Measurements from ENCODE around the gene SCARF2. TPM values are rescaled to one million over a fixed set of nuclear protein-coding genes. Genes with fewer than 3 reads are reported as not detected.

SCARF2 gene
- total and polyA plus RNA-seq, 2 of the 13 experiments (the other 11 are each of a cell fraction or from before 2014, with no cell fraction given), result 3.3 to 6.2 TPM

- no peak for TF ChIP-seq SMC3 (IDR thresholded peaks at IDR 0.05; ENCODE audit: low read length)
- no peak for TF ChIP-seq KDM5A (IDR thresholded peaks at IDR 0.05; ENCODE audit: borderline replicate concordance, low read length)
- TF ChIP-seq CENPX (CRISPR knock-in tag; IDR thresholded peaks at IDR 0.05), result no peak
- no peak for TF ChIP-seq KLF13 (CRISPR knock-in tag; IDR thresholded peaks at IDR 0.05)
- no peak for TF ChIP-seq ARNT (IDR thresholded peaks at IDR 0.05)
- peak; percentile 18; the same call in 1 of the 2 replicates for TF ChIP-seq FOXA3 (CRISPR knock-in tag; IDR thresholded peaks at IDR 0.05)
- peak; percentile 57; the same call in 1 of the 2 replicates for TF ChIP-seq SP4 (CRISPR knock-in tag; IDR thresholded peaks at IDR 0.05)
- no peak for TF ChIP-seq SP5 (CRISPR knock-in tag; IDR thresholded peaks at IDR 0.05; ENCODE audit: borderline replicate concordance, low read depth)
- TF ChIP-seq EED (CRISPR knock-in tag; IDR thresholded peaks at IDR 0.05), result no peak
- TF ChIP-seq AGO1 (IDR thresholded peaks at IDR 0.05; ENCODE audit: low read depth, low read length, poor library complexity, severe bottlenecking), result no peak
- peak; percentile 27; the same call in 1 of the 2 replicates for TF ChIP-seq HOXA5 (CRISPR knock-in tag; IDR thresholded peaks at IDR 0.05)
- TF ChIP-seq MYC (CRISPR knock-in tag; IDR thresholded peaks at IDR 0.05; ENCODE audit: borderline replicate concordance), result no peak
- 0 out of 2 replicates have a peak, but pooled peaks have one; percentile 59 for TF ChIP-seq ZNF367 (CRISPR knock-in tag; IDR thresholded peaks at IDR 0.05; ENCODE audit: borderline replicate concordance)
- no peak for TF ChIP-seq TERF1 (CRISPR knock-in tag; IDR thresholded peaks at IDR 0.05)
- no peak for TF ChIP-seq NR2F2 (IDR thresholded peaks at IDR 0.05; ENCODE audit: borderline replicate concordance, low read depth)
- no peak for TF ChIP-seq FOXP4 (CRISPR knock-in tag; IDR thresholded peaks at IDR 0.05)
- TF ChIP-seq TAF15 (IDR thresholded peaks at IDR 0.05; ENCODE audit: low read depth, low read length, poor library complexity, severe bottlenecking), result no peak
- peak; percentile 82 for TF ChIP-seq GMEB2 (CRISPR knock-in tag; IDR thresholded peaks at IDR 0.05; ENCODE audit: low read depth)
- TF ChIP-seq MTERF4 (CRISPR knock-in tag; IDR thresholded peaks at IDR 0.05), result no peak; the same call in 1 of the 2 replicates
Observed at GRCh38 chr22:20393705-20394476, 43.7 kb downstream of the SCARF2 start, which contains the start of gene ZNF74 (continued).

Data from HepG2 (cell line).